Kidney (tissue), 14 donors: ENCODE measurements around the gene LIN28B. TPM values are rescaled to one million over a fixed set of nuclear protein-coding genes. Genes with fewer than 3 reads are reported as not detected.

Source experiments
- DNase-seq, 5 donors: peaks; one replicate each; pipeline ENCODE4 v3.0.0-alpha.2; 2013 to 2020
- FAIRE-seq: peaks from 2 replicates; lab custom pipeline; 2012; peaks lifted over from hg19 to GRCh38; lab: Jason Lieb, UNC
- H3K27ac ChIP-seq, 2 donors: one replicate each; pipeline ENCODE4 v1.7.0; 2013; ENCODE audit warnings: low read depth in 2 of 2, low read length in 2 of 2, inconsistent platforms in 1 of 2
- H3K27me3 ChIP-seq: one replicate; pipeline ENCODE4 v1.7.1; 2013; ENCODE audit warnings: low read length, inconsistent platforms; ENCODE audit not compliant: control insufficient read depth, insufficient read depth
- H3K36me3 ChIP-seq, 3 donors: one replicate each; pipeline versions ENCODE4 v1.7.0 to v1.7.1; 2013; ENCODE audit warnings: low read length in 3 of 3, control low read depth in 1 of 3, inconsistent platforms in 1 of 3; ENCODE audit not compliant: insufficient read depth in 3 of 3, control insufficient read depth in 2 of 3
- H3K4me1 ChIP-seq, 3 donors: one replicate each; pipeline versions ENCODE4 v1.7.0 to v1.7.1; 2013; ENCODE audit warnings: low read length in 3 of 3, inconsistent platforms in 1 of 3, low read depth in 1 of 3; ENCODE audit not compliant: control insufficient read depth in 2 of 3, insufficient read depth in 2 of 3
- H3K4me3 ChIP-seq, 3 donors: one replicate each; pipeline versions ENCODE4 v1.7.0 to v1.8.1; 2013; ENCODE audit warnings: low read length in 3 of 3, control low read depth in 1 of 3, inconsistent platforms in 1 of 3
- H3K9ac ChIP-seq, 3 donors: one replicate each; pipeline versions ENCODE4 v1.7.0 to v1.7.1; 2013; ENCODE audit warnings: low read length in 3 of 3, control low read depth in 1 of 3, inconsistent platforms in 1 of 3
- H3K9me3 ChIP-seq, 3 donors: one replicate each; pipeline versions ENCODE4 v1.7.0 to v1.7.1; 2013; ENCODE audit warnings: low read length in 3 of 3, control low read depth in 1 of 3, inconsistent platforms in 1 of 3; ENCODE audit not compliant: control insufficient read depth in 2 of 3, insufficient read depth in 1 of 3
- intact Hi-C: fragments of 100-400 bp; cut with DNase I; formaldehyde crosslinking; loops from one replicate; pipeline ENCODE4 v1.11.1; 2022
- polyA plus RNA-seq: library from polyadenylated mRNA; stranded (reverse); fragments of 350-450 nt; fragmentation: Illumina TruSeq; extraction: RNeasy Lipid Tissue Mini Kit (QIAGEN cat#74804); gene quantifications from one replicate; pipeline ENCODE4 v1.2.3, GENCODE V29; 2014; ENCODE audit warnings: low read depth, low replicate concordance; ENCODE audit not compliant: insufficient read depth
- total RNA-seq: library from RNA; stranded (reverse); fragmentation: NEBNext Ultra II Directional; extraction: Animal tissue kit (Norgen Biotek cat#: 25700); gene quantifications from one replicate; pipeline ENCODE4 v1.2.1, GENCODE V29; 2021
- TF ChIP-seq, protein P1 (sequence below): IDR thresholded peaks from 3 replicates; pipeline ENCODE4 v1.5.1; 2012; ENCODE audit warnings: mild to moderate bottlenecking, moderate library complexity, borderline replicate concordance; ENCODE audit not compliant: insufficient read depth; ENCODE audit errors: extremely low read depth
- donor health status: control.
- donor health status: control.
- donor health status: control.
- donor health status: control.
- donor health status: control.
- donor health status: DM: yes; HTN: yes; CAD: no.
- donor health status: Normal renal cell carcinoma (clear cell type).

LIN28B gene
- total and polyA plus RNA-seq, 2 donors from 2014 or later = not detected

DNA sequence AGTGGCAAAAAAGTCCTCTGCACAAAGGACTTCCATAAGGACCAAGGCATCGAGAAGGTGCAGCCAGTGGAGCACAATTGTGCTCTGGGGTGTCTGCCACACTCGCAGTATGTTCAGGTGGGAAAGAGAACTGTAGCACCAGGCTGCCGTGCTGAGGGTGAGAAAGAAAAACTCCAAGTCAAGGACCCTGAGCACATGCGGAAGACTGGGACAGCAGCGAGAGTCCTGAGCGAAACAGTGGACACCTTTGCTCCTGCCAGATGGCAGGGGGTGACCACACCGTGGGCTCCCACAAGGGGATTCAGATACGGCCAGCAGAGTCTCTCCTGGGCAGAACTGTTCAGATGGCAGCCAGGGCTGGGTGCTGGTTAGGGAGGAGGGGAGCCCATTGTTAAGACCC lies 149.4 kb downstream of the LIN28B start:
- intact Hi-C loops = no loop called here
- no peak for FAIRE-seq
- TF ChIP-seq, protein P1, sequence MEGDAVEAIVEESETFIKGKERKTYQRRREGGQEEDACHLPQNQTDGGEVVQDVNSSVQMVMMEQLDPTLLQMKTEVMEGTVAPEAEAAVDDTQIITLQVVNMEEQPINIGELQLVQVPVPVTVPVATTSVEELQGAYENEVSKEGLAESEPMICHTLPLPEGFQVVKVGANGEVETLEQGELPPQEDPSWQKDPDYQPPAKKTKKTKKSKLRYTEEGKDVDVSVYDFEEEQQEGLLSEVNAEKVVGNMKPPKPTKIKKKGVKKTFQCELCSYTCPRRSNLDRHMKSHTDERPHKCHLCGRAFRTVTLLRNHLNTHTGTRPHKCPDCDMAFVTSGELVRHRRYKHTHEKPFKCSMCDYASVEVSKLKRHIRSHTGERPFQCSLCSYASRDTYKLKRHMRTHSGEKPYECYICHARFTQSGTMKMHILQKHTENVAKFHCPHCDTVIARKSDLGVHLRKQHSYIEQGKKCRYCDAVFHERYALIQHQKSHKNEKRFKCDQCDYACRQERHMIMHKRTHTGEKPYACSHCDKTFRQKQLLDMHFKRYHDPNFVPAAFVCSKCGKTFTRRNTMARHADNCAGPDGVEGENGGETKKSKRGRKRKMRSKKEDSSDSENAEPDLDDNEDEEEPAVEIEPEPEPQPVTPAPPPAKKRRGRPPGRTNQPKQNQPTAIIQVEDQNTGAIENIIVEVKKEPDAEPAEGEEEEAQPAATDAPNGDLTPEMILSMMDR = no peak
- H3K9ac ChIP-seq = no peak overlapping the region
- H3K27me3 ChIP-seq = no peaks in the 10 kb centered on the region
- H3K27ac ChIP-seq = no peak overlapping the region
- no peaks in the 10 kb centered on the region for H3K9me3 ChIP-seq
- no peaks in the 10 kb centered on the region for H3K4me1 ChIP-seq
- DNase-seq = no peak
- no peak overlapping the region for H3K4me3 ChIP-seq
- H3K36me3 ChIP-seq = no peaks in the 10 kb centered on the region

GRCh38 chr6:105107207-105107606 lies 150.3 kb downstream of the LIN28B start:
- FAIRE-seq (no peak), DNase-seq (no peak)
- no peaks in the 10 kb centered on the region for H3K36me3 ChIP-seq
- H3K9ac ChIP-seq = no peak overlapping the region
- intact Hi-C loops = no loop called here
- H3K4me1 ChIP-seq = no peaks in the 10 kb centered on the region
- H3K27me3 ChIP-seq = no peaks in the 10 kb centered on the region
- H3K27ac ChIP-seq = no peak overlapping the region
- TF ChIP-seq, protein P1 = no peak
- no peaks in the 10 kb centered on the region for H3K9me3 ChIP-seq
- H3K4me3 ChIP-seq = no peak overlapping the region

GRCh38 chr6:105108631-105109262 lies 151.8 kb downstream of the LIN28B start:
- TF ChIP-seq, protein P1 = no peak
- no peaks in the 10 kb centered on the region for H3K27me3 ChIP-seq
- no peak overlapping the region for H3K4me3 ChIP-seq
- no peaks in the 10 kb centered on the region for H3K9me3 ChIP-seq
- no peak overlapping the region for H3K27ac ChIP-seq
- no peaks in the 10 kb centered on the region for H3K36me3 ChIP-seq
- intact Hi-C loops = no loop called here
- DNase-seq = no peak
- FAIRE-seq = no peak
- H3K4me1 ChIP-seq = no peaks in the 10 kb centered on the region
- H3K9ac ChIP-seq = no peak overlapping the region
